Neural progenitor cell (in vitro differentiated cells): ENCODE results near the gene ATR.

Experiments used
- CTCF ChIP-seq: fragments of 200-600 bp; sonication (generic); IDR thresholded peaks from 2 replicates; pipeline ENCODE4 v1.5.1; 2017; ENCODE audit warnings: antibody characterized with exemption, mild to moderate bottlenecking
- EZH2 ChIP-seq: fragments of 200-600 bp; sonication (generic); IDR thresholded peaks from 2 replicates; pipeline ENCODE4 v1.6.1; 2017; ENCODE audit warnings: antibody characterized with exemption, mild to moderate bottlenecking, moderate library complexity
- EZH2phosphoT487 ChIP-seq: fragments of 200-600 bp; sonication (generic); IDR thresholded peaks from 2 replicates; pipeline ENCODE4 v1.6.1; 2017; ENCODE audit warnings: antibody characterized with exemption

GRCh38 chr3:142502187-142502985 lies 76.1 kb downstream of the ATR start:
- no peak for TF ChIP-seq CTCF
- no peak for TF ChIP-seq EZH2
- no peak for TF ChIP-seq EZH2phosphoT487
